K562 (cell line): ENCODE data around the gene NCAPG2. TPM values are rescaled to one million over a fixed set of nuclear protein-coding genes. Genes with fewer than 3 reads are reported as not detected.

Experiments
- ATAC-seq: fragments of 200-7000 bp; cut with Tn5 transposase; 3 replicates; pipeline ENCODE4 v1.9.1; 2020; ENCODE audit warnings: moderate library complexity
- BruUV-seq: library from RNA; stranded (reverse); fragments of 400-500 nt; replicated peaks from 2 replicates; lab custom pipeline; 2021; lab: Mats Ljungman, UMichigan
- CTCF ChIA-PET: fragments of 300-600 bp; formaldehyde crosslinking; extraction: SDS; loops from one replicate; lab custom pipeline; 2021; ENCODE audit warnings: low intra/inter-chr PET ratio; lab: Yijun Ruan, JAX
- POLR2A ChIA-PET: fragments of 300-600, 350-650 bp; sonication (Branson Sonifier 250); formaldehyde crosslinking; extraction: SDS; loops from one replicate; lab custom pipeline; 2021; ENCODE audit warnings: antibody characterized with exemption, inconsistent platforms; lab: Yijun Ruan, JAX
- DNase-seq, 4 experiments: peaks; one replicate each; pipeline versions ENCODE4 v3.0.0 to v3.0.0-alpha.2; 2011 to 2018; ENCODE audit warnings: low spot score in 3 of 4, mixed read lengths in 3 of 4; ENCODE audit errors: extremely low read depth in 1 of 4
- FAIRE-seq: peaks from 2 replicates; lab custom pipeline; 2011; peaks lifted over from hg19 to GRCh38; lab: Jason Lieb, UNC
- H2AFZ ChIP-seq: 2 replicates; pipeline ENCODE4 v1.6.0; 2011; ENCODE audit warnings: low read depth, low read length, control low read depth, inconsistent platforms
- H3K27ac ChIP-seq: fragments of 200-600 bp; 3 replicates; pipeline ENCODE4 v1.8.0; 2011; ENCODE audit warnings: low read depth, mild to moderate bottlenecking, control low read depth, inconsistent platforms, low read length, moderate library complexity, mixed read lengths; ENCODE audit errors: extremely low read depth
- H3K27me3 ChIP-seq, 2 experiments: fragments of 300-600 bp in 1 of 2; 2 replicates in 1 of 2; 3 replicates in 1 of 2; pipeline versions ENCODE4 v1.6.0 to v1.8.0; 2011; ENCODE audit warnings: inconsistent platforms in 2 of 2, low read length in 2 of 2, mild to moderate bottlenecking in 1 of 2, mixed read lengths in 1 of 2, moderate library complexity in 1 of 2; ENCODE audit not compliant: control insufficient read depth in 2 of 2, insufficient read depth in 2 of 2
- H3K36me3 ChIP-seq: fragments of 300-600 bp; 3 replicates; pipeline ENCODE4 v1.8.0; 2011; ENCODE audit warnings: mild to moderate bottlenecking, low read length, inconsistent platforms; ENCODE audit not compliant: control insufficient read depth, insufficient read depth
- H3K4me1 ChIP-seq, 2 experiments: fragments of 200-600 bp in 1 of 2; replicated peaks in 1 of 2; 2 replicates in 1 of 2; 3 replicates in 1 of 2; pipeline versions ENCODE4 v1.5.1 to v1.8.0; 2011; ENCODE audit warnings: inconsistent platforms in 2 of 2, low read length in 2 of 2, mild to moderate bottlenecking in 1 of 2, mixed read lengths in 1 of 2, moderate library complexity in 1 of 2; ENCODE audit not compliant: control insufficient read depth in 2 of 2, insufficient read depth in 2 of 2
- H3K4me2 ChIP-seq: 2 replicates; pipeline ENCODE4 v1.6.1; 2011; ENCODE audit warnings: low read length, control low read depth, inconsistent platforms, mixed read lengths; ENCODE audit not compliant: insufficient read depth
- H3K4me3 ChIP-seq: fragments of 200-600 bp; sonication (generic), shearing (Covaris generic); 2 replicates; pipeline ENCODE4 v1.5.1; 2016; ENCODE audit warnings: control low read depth, inconsistent platforms
- H3K79me2 ChIP-seq: fragments of 200-600 bp; 3 replicates; pipeline ENCODE4 v1.8.0; 2011; ENCODE audit warnings: low read length, inconsistent platforms; ENCODE audit not compliant: control insufficient read depth, insufficient read depth
- H3K9ac ChIP-seq, 2 experiments: 2 replicates each; pipeline versions ENCODE4 v1.6.0 to v1.6.1; 2011; ENCODE audit warnings: low read depth in 2 of 2, low read length in 2 of 2, control low read depth in 1 of 2, inconsistent platforms in 1 of 2, mild to moderate bottlenecking in 1 of 2, mixed read lengths in 1 of 2; ENCODE audit not compliant: insufficient read depth in 1 of 2
- H3K9me1 ChIP-seq: one replicate; pipeline ENCODE4 v1.6.0; 2011; ENCODE audit warnings: inconsistent platforms, mild to moderate bottlenecking, low read length, moderate library complexity; ENCODE audit not compliant: control insufficient read depth, insufficient read depth
- H3K9me3 ChIP-seq: replicated peaks from 2 replicates; pipeline ENCODE4 v1.5.1; 2011; ENCODE audit warnings: low read depth, low read length, inconsistent platforms; ENCODE audit not compliant: control insufficient read depth, insufficient read depth
- H4K20me1 ChIP-seq: replicated peaks from 2 replicates; pipeline ENCODE4 v1.6.1; 2011; ENCODE audit warnings: low read length, inconsistent platforms, mixed read lengths; ENCODE audit not compliant: control insufficient read depth, insufficient read depth
- CEBPB ChIP-seq: fragments of 450-650 bp; IDR thresholded peaks from 2 replicates; pipeline ENCODE4 v1.6.1; 2016; ENCODE audit warnings: missing genetic modification characterization, missing compliant biosample characterization
- CEBPG ChIP-seq, 3 experiments: fragments of 200-800 bp in 1 of 3; sonication (Bioruptor generic) in 1 of 3; sonication (generic) in 1 of 3; formaldehyde crosslinking in 1 of 3; IDR thresholded peaks in 2 of 3; conservative IDR thresholded peaks in 1 of 3; 2 replicates each; pipeline versions ENCODE4 v1.6.1 to v1.8.0; 2016 to 2022; ENCODE audit warnings: missing compliant biosample characterization in 2 of 3, missing genetic modification characterization in 2 of 3, mild to moderate bottlenecking in 1 of 3, missing genetic modification reagents in 1 of 3
- NCOA4 ChIP-seq: fragments of 450-650 bp; IDR thresholded peaks from 2 replicates; pipeline ENCODE4 v1.6.1; 2018; ENCODE audit warnings: mild to moderate bottlenecking; ENCODE audit not compliant: partially characterized antibody
- POLR2G ChIP-seq: fragments of 200-400 bp; formaldehyde crosslinking; IDR thresholded peaks from 2 replicates; pipeline ENCODE4 v1.6.1; 2017; ENCODE audit warnings: low read depth, mild to moderate bottlenecking, antibody characterized with exemption, low read length, moderate library complexity
- SP1 ChIP-seq: sonication (generic); formaldehyde crosslinking; IDR thresholded peaks from 2 replicates; pipeline ENCODE4 v1.8.1; 2022; ENCODE audit warnings: mild to moderate bottlenecking, missing genetic modification reagents
- WGBS: fragments of 100-300 bp; shearing (Covaris generic); methylation state at CpG from one replicate; pipeline ENCODE4 v1.1.6; 2016; ENCODE audit warnings: low coverage, mixed read lengths; ENCODE audit not compliant: insufficient coverage; ENCODE audit errors: missing lambda C conversion rate; 5-methylcytosine and 5-hydroxymethylcytosine counted together
- in situ Hi-C: fragments of 300-500 bp; cut with MboI; formaldehyde crosslinking; loops from 4 replicates; pipeline ENCODE4 v1.15.0; 2018; ENCODE audit warnings: inconsistent platforms, mixed read lengths
- intact Hi-C: fragments of 100-400 bp; cut with micrococcal nuclease; formaldehyde crosslinking; loops from 2 replicates; pipeline ENCODE4 v1.14.2; 2022
- polyA plus RNA-seq, 8 experiments: library from polyadenylated mRNA; depleted of rRNA in 4 of 8; stranded (reverse) in 5 of 8; unstranded in 3 of 8; fragments of >200 nt; fragmentation: Nextera tagmentation in 2 of 8; fragmentation: Illumina TruSeq in 1 of 8; extraction: Ambion mirVana in 2 of 8; extraction: Trizol in 1 of 8; gene quantifications; 2 replicates each; pipeline versions ENCODE4 v1.2.1 to v1.2.3, GENCODE V29; 2011 to 2014; ENCODE audit warnings: inconsistent platforms in 1 of 8, missing spikeins in 1 of 8
- total RNA-seq, 7 experiments: library from RNA; depleted of rRNA in 6 of 7; stranded (reverse); fragments of >200 nt in 6 of 7; fragmentation: Illumina TruSeq in 2 of 7; extraction: Trizol in 2 of 7; gene quantifications; 2 replicates each; pipeline versions ENCODE4 v1.2.1 to v1.2.3, GENCODE V29; 2011 to 2021; ENCODE audit warnings: low replicate concordance in 1 of 7
- TF ChIP-seq, protein P1 (sequence below): fragments of 450-650 bp; IDR thresholded peaks from 2 replicates; pipeline ENCODE4 v1.6.1; 2016; ENCODE audit warnings: missing biosample characterization, missing genetic modification characterization

The NCAPG2 gene
- total and polyA plus RNA-seq, 9 of the 15 experiments (the other 6 are each of a cell fraction or from before 2014, with no cell fraction given): 21.5 to 127 (median 86.1) TPM

DNA sequence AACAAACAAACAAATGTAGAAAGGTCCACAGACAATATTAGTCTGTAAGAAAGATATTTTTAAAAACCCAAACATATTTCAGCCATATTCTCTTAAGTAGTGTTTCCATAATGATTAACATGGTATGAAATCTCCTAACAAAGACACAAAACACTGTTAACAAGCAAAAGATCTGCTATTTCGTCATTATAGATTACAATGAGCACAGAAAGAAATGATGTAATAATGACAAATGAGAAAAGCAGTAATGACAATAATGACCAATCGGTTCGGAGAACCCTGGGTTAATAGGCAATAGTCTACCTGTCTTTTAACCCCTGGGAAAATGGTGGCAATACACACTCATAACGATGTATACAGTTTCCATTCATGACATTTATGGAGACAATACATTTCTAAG, 39.5 kb upstream of the NCAPG2 start (continued):
- TF ChIP-seq, protein P1, sequence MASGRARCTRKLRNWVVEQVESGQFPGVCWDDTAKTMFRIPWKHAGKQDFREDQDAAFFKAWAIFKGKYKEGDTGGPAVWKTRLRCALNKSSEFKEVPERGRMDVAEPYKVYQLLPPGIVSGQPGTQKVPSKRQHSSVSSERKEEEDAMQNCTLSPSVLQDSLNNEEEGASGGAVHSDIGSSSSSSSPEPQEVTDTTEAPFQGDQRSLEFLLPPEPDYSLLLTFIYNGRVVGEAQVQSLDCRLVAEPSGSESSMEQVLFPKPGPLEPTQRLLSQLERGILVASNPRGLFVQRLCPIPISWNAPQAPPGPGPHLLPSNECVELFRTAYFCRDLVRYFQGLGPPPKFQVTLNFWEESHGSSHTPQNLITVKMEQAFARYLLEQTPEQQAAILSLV (tag): 0 out of 2 replicates have a peak, but pooled peaks have one; percentile 39
- TF ChIP-seq CEBPG (CRISPR knock-in tag; IDR thresholded peaks at IDR 0.05) (no peak), CEBPG (tag; conservative IDR thresholded peaks at IDR 0.05 in 1 of 2, IDR thresholded peaks at IDR 0.05 in 1 of 2) (peak; percentile 64 to 68), NCOA4 (no peak), CEBPB (tag) (peak; percentile 84)

DNA sequence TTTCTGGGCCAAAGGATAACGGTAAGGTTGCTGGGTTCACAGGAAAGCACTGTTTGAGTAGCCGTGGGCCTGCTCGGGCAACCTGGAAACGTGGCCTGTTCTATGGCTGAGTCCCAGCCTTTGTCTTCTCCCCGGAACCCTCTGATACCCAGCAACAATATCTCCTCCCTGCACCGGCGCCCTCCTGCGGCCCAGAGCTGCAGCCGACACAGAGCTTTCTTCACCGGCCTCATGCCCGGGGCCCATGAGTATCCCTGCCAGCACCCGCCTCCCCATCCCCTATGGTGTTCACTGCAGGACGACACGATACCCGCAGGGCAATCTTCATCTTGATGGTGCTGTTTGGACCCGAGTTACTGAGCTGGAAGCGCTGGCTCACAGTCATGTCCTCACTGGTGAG, 38.6 kb upstream of the NCAPG2 start:
- Histone ChIP-seq H3K27ac (no peak overlapping the region), H3K4me1 (peaks cover 22 to 30% of the 10 kb centered on the region in 2 experiments; a peak in 4 of 5 replicates), H4K20me1 (no peaks in the 10 kb centered on the region), H2AFZ (no peak overlapping the region), H3K36me3 (peaks cover 92% of the 10 kb centered on the region), H3K4me2 (no peak overlapping the region), H3K9me3 (no peaks in the 10 kb centered on the region), H3K9ac (peak overlapping the region in 1 of 2 experiments; percentile 29; a peak in 1 of 4 replicates), H3K9me1 (no peaks in the 10 kb centered on the region), H3K4me3 (no peak overlapping the region), H3K79me2 (no peaks in the 10 kb centered on the region), H3K27me3 (no peaks in the 10 kb centered on the region)
- WGBS: 93% methylated on average over 17 of the region's 17 CpGs
- FAIRE-seq (no peak), DNase-seq (no peak), ATAC-seq (no peak)
- intact Hi-C loops (loop anchor here (5.0 kb wide), 1 partner anchor 41 kb away; the partner anchor contains the start of gene NCAPG2), in situ Hi-C loops (no loop called here)
- ChIA-PET CTCF (no interaction called here), POLR2A (interaction anchor here (0.5 to 3.5 kb wide), 3 partner anchors 9 to 128 kb away, joined by 3 to 22 read pairs (median 3); no protein-coding TSS in a partner anchor)
- TF ChIP-seq POLR2G (0 out of 2 replicates have a peak, but pooled peaks have one; percentile 27), SP1 (no peak)
- BruUV-seq: no TSS peak
